ENCODE measurements around the gene XXYLT1.

DNA sequence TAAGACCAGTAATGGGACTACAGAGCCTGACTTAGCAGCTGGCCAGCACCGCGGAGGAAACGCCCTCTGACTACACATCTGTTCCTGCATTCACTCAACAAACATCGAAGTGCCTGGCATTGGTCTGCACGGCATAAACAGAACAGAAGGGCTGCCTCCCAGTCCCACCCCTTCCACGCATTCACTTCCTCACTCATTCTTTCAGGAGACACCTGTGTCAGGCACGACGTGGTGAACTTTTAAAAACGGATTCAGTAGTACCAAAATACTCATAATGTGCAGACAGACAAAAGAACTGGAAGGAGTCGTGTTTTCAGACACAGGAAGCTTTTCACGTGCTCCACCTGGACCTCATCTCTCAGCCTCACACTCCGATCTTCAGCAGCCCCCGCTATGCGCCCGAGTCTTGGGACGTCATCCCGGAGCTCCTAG lies 123.3 kb downstream of the XXYLT1 start:
- TF ChIP-seq, protein P1, sequence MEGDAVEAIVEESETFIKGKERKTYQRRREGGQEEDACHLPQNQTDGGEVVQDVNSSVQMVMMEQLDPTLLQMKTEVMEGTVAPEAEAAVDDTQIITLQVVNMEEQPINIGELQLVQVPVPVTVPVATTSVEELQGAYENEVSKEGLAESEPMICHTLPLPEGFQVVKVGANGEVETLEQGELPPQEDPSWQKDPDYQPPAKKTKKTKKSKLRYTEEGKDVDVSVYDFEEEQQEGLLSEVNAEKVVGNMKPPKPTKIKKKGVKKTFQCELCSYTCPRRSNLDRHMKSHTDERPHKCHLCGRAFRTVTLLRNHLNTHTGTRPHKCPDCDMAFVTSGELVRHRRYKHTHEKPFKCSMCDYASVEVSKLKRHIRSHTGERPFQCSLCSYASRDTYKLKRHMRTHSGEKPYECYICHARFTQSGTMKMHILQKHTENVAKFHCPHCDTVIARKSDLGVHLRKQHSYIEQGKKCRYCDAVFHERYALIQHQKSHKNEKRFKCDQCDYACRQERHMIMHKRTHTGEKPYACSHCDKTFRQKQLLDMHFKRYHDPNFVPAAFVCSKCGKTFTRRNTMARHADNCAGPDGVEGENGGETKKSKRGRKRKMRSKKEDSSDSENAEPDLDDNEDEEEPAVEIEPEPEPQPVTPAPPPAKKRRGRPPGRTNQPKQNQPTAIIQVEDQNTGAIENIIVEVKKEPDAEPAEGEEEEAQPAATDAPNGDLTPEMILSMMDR (optimal IDR thresholded peaks at IDR 0.05 in 1 of 3, IDR thresholded peaks at IDR 0.05 in 1 of 3, conservative IDR thresholded peaks at IDR 0.05 in 1 of 3; ENCODE audit: extremely low read depth in 1 of 3, insufficient read depth in 2 of 3, low read length in 3 of 3) = no peak
- no peak for TF ChIP-seq EZH2 (IDR thresholded peaks at IDR 0.05; ENCODE audit: low read length)
